AG04449 (cell line): ENCODE results near the gene NPR1.
A peak's percentile ranks its signal among the peaks of the same experiment; 100 is the strongest.
"Not testable (repeated sequence)": the region's sequence is repeated elsewhere in the genome, so short reads cannot be mapped to it uniquely, and the experiment has no call there.

ENCODE experiments used
- CTCF ChIA-PET: fragments of 350-600 bp; formaldehyde crosslinking; extraction: SDS; loops from one replicate; lab custom pipeline; 2021; ENCODE audit warnings: antibody characterized with exemption; lab: Yijun Ruan, JAX
- POLR2A ChIA-PET: fragments of 400-600, 350-600 bp; formaldehyde crosslinking; extraction: SDS; loops from one replicate; lab custom pipeline; 2020; ENCODE audit warnings: antibody characterized with exemption, inconsistent platforms; lab: Yijun Ruan, JAX
- DNase-seq: peaks from one replicate; pipeline ENCODE4 v3.0.0-alpha.2; 2010; ENCODE audit warnings: low read depth, low spot score
- H3K4me3 ChIP-seq: 2 replicates; pipeline ENCODE4 v1.5.1; 2011; ENCODE audit warnings: low read depth, mild to moderate bottlenecking, control low read depth, low read length
- TF ChIP-seq, protein P1 (sequence below): IDR thresholded peaks from one replicate; pipeline ENCODE4 v1.5.1; 2011; ENCODE audit warnings: mild to moderate bottlenecking, moderate library complexity, low read length, control low read depth, inconsistent platforms; ENCODE audit not compliant: insufficient read depth; ENCODE audit errors: missing control alignments

NPR1 gene

DNA sequence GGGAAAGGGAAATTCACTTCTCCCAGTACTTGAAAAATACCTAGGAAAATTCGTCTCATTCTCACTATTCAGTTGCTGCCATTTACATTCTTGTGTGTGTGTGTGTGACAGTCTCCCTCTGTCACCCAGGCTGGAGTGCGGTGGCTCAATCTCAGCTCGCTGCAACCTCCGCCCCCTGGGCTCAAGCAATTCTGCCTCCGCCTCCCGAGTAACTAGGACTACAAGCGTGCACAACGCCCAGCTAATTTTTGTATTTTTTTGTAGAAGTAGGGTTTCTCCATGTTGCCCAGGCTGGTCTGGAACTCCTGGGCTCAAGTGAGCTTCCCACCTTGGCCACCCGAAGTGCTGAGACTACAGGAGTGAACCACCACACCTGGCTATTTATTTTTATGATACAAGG lies 18.8 kb upstream of the NPR1 start:
- no peak for DNase-seq
- ChIA-PET POLR2A (interaction anchor here (1.1 to 3.6 kb wide), 2 partner anchors 20 to 32 kb away, joined by 4 to 11 read pairs; partner anchors contain the start of genes S100A1 and S100A13), CTCF (interaction anchor here (0.9 to 4.6 kb wide), 11 partner anchors 7 to 305 kb away, joined by 3 to 28 read pairs (median 4); no protein-coding TSS in a partner anchor)
- TF ChIP-seq, protein P1, sequence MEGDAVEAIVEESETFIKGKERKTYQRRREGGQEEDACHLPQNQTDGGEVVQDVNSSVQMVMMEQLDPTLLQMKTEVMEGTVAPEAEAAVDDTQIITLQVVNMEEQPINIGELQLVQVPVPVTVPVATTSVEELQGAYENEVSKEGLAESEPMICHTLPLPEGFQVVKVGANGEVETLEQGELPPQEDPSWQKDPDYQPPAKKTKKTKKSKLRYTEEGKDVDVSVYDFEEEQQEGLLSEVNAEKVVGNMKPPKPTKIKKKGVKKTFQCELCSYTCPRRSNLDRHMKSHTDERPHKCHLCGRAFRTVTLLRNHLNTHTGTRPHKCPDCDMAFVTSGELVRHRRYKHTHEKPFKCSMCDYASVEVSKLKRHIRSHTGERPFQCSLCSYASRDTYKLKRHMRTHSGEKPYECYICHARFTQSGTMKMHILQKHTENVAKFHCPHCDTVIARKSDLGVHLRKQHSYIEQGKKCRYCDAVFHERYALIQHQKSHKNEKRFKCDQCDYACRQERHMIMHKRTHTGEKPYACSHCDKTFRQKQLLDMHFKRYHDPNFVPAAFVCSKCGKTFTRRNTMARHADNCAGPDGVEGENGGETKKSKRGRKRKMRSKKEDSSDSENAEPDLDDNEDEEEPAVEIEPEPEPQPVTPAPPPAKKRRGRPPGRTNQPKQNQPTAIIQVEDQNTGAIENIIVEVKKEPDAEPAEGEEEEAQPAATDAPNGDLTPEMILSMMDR, result no peak
- peak overlapping the region; percentile 92 for H3K4me3 ChIP-seq

DNA sequence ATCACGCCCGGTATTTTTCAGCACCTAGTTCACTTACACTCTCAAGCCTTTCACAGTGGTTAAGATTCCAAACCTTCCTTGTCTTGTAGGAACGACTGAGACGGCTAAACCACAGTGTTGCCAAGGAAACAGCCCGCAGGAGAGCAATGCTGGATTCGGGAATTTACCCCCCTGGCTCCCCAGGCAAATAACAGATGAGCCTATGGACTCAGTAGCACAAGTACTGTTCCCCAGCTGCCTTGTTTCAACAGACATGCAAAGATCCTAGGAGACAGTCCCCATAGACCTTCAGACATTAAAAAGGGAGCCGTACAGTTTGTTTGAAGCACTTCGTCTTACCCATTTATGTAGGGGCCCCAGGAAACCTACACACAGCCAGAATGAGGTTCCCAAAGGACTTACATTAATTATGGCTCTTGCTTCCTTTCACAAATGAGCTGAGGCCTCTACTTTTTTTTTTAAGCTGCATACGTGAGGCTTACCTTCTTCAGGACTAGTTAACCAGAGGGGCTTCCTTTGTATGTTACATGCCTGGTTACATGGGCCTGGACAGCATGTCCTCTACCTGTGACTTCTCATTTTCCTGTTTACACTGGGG lies 17.3 kb upstream of the NPR1 start:
- TF ChIP-seq, protein P1, result no peak
- no peak overlapping the region for H3K4me3 ChIP-seq
- POLR2A ChIA-PET, result interaction anchor here (3.6 kb wide), 1 partner anchor 34 kb away, joined by 11 read pairs; the partner anchor contains the start of genes S100A1 and S100A13
- CTCF ChIA-PET, result interaction anchor here (1.1 to 4.6 kb wide), 2 partner anchors 90 to 325 kb away, joined by 4 to 28 read pairs; partner anchors contain the start of gene RAB13
- no peak for DNase-seq

DNA sequence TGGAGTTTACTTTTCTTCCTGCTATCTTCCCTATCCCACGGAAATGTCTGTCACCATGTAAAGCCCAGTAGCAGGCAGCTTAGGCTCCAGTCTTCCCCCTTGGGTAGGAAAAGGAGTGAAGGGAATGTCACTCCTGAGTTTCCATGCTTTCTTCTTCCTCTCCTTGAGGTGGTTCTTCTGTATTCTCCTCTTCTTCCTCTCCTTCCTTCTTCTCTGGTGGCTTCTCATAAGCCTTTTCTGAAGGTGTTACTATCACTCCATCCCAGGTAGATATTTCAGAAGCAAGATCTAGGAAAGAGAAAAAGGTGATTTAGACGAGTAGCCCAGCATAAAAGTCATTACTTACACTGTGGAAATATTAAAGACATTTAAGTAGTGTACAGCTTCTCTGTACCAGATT lies 16.2 kb upstream of the NPR1 start:
- ChIA-PET CTCF (interaction anchor here (1.1 to 4.6 kb wide), 2 partner anchors 91 to 324 kb away, joined by 4 to 28 read pairs; partner anchors contain the start of gene RAB13), POLR2A (interaction anchor here (3.6 kb wide), 1 partner anchor 35 kb away, joined by 11 read pairs; the partner anchor contains the start of genes S100A1 and S100A13)
- no peak for DNase-seq
- no peak overlapping the region for H3K4me3 ChIP-seq
- TF ChIP-seq, protein P1, result no peak

DNA sequence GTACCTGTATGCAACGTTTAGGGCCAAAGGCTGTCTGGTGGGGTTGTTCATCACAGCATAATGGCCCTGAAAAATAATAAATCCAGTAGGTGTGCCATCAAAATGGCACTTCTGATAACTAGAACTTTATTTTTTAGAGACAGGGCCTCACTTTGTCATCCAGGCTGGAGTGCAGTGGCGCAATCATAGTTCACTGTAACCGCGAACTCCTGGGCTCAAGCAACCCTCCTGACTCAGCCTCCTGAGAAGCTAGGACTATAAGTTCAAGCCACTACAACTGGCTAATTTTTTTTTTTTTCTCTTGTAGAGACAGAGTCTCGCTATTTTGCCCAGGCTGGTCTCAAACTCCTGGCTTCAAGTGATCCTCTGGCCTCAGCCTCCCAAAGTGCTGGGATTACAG lies 15.3 kb upstream of the NPR1 start:
- ChIA-PET CTCF (no interaction called here), POLR2A (interaction anchor here (0.6 kb wide), 1 partner anchor 296 kb away, joined by 3 read pairs; no protein-coding TSS in a partner anchor)
- DNase-seq, result no peak
- TF ChIP-seq, protein P1, result no peak
- H3K4me3 ChIP-seq, result no peak overlapping the region

DNA sequence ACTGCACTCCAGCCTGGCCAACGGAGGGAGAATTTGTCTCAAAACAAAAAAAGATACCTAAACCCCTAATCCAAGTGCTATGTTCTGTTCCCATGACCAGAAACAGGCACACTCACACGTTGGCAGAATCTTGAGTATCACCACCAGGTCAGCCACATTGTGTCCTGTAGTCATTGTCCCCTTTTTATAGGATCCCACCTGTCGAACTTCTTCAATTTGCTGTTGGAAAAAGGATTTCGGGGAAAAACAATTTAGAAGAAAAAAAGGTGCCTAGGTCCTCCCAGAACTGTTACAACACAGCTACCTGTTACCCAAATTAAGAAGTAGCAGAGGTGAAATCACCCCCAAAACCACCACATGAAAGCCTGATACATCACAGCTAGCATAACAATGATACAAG lies 11.0 kb upstream of the NPR1 start:
- ChIA-PET POLR2A (interaction anchor here (1.2 kb wide), 1 partner anchor 33 kb away, joined by 3 read pairs; the partner anchor contains the start of gene CHTOP), CTCF (interaction anchor here (0.8 to 2.5 kb wide), 5 partner anchors 8 to 100 kb away, joined by 3 to 8 read pairs (median 4); partner anchors contain the start of gene NPR1)
- TF ChIP-seq, protein P1, result no peak
- no peak overlapping the region for H3K4me3 ChIP-seq
- DNase-seq, result no peak

GRCh38 chr1:153668672-153669071 lies 9.8 kb upstream of the NPR1 start:
- POLR2A ChIA-PET, H3K4me3 ChIP-seq, DNase-seq: not testable (repeated sequence)
- CTCF ChIA-PET, result interaction anchor here (0.8 to 2.5 kb wide), 3 partner anchors 9 to 318 kb away, joined by 3 to 8 read pairs (median 7); partner anchors contain the start of genes NPR1, RAB13 and SNAPIN
